Liver (tissue), 9 donors: ENCODE results near the gene DNAJC25. TPM values are rescaled to one million over a fixed set of nuclear protein-coding genes. Genes with fewer than 3 reads are reported as not detected.

Experiments
- DNase-seq: peaks from one replicate; pipeline ENCODE4 v3.0.0-alpha.2; 2017; ENCODE audit warnings: low spot score
- H3K27ac ChIP-seq, 2 donors: one replicate each; pipeline ENCODE4 v1.7.0; 2013; ENCODE audit warnings: inconsistent platforms in 2 of 2, low read length in 2 of 2, control low read depth in 1 of 2, low read depth in 1 of 2, mild to moderate bottlenecking in 1 of 2
- H3K27me3 ChIP-seq, 4 donors: one replicate each; pipeline versions ENCODE4 v1.6.1 to v1.7.0; 2013; ENCODE audit warnings: low read length in 3 of 4, inconsistent platforms in 1 of 4, mild to moderate bottlenecking in 1 of 4, moderate library complexity in 1 of 4; ENCODE audit not compliant: control insufficient read depth in 4 of 4, insufficient read depth in 4 of 4
- H3K36me3 ChIP-seq, 4 donors: one replicate each; pipeline versions ENCODE4 v1.6.1 to v1.7.0; 2013; ENCODE audit warnings: low read length in 3 of 4, mild to moderate bottlenecking in 3 of 4, low read depth in 1 of 4, moderate library complexity in 1 of 4; ENCODE audit not compliant: control insufficient read depth in 4 of 4, insufficient read depth in 3 of 4
- H3K4me1 ChIP-seq, 4 donors: one replicate each; pipeline versions ENCODE4 v1.6.1 to v1.7.0; 2013; ENCODE audit warnings: low read length in 3 of 4, mild to moderate bottlenecking in 3 of 4, moderate library complexity in 1 of 4; ENCODE audit not compliant: control insufficient read depth in 4 of 4, insufficient read depth in 4 of 4
- H3K4me3 ChIP-seq, 3 donors: one replicate each; pipeline versions ENCODE4 v1.6.1 to v1.7.0; 2013; ENCODE audit warnings: low read length in 3 of 3, control low read depth in 1 of 3, low read depth in 1 of 3, mild to moderate bottlenecking in 1 of 3
- H3K9ac ChIP-seq, 2 donors: one replicate each; pipeline ENCODE4 v1.7.0; 2013; ENCODE audit warnings: low read length in 2 of 2, mild to moderate bottlenecking in 2 of 2, moderate library complexity in 2 of 2, control low read depth in 1 of 2, low read depth in 1 of 2
- H3K9me3 ChIP-seq, 4 donors: one replicate each; pipeline versions ENCODE4 v1.6.1 to v1.7.0; 2013; ENCODE audit warnings: low read length in 3 of 4; ENCODE audit not compliant: control insufficient read depth in 4 of 4
- EGR1 ChIP-seq, 2 donors: IDR thresholded peaks; 2 replicates each; pipeline ENCODE4 v1.6.1; 2016 to 2018; ENCODE audit warnings: antibody characterized with exemption in 2 of 2, low read depth in 2 of 2
- FOXA1 ChIP-seq: IDR thresholded peaks from 2 replicates; pipeline ENCODE4 v1.6.1; 2016; ENCODE audit warnings: antibody characterized with exemption
- FOXA2 ChIP-seq: IDR thresholded peaks from 2 replicates; pipeline ENCODE4 v1.6.1; 2016; ENCODE audit warnings: antibody characterized with exemption
- GABPA ChIP-seq, 2 donors: IDR thresholded peaks in 1 of 2; conservative IDR thresholded peaks in 1 of 2; 2 replicates each; pipeline ENCODE4 v1.6.1; 2016; ENCODE audit warnings: antibody characterized with exemption in 2 of 2, mild to moderate bottlenecking in 1 of 2, moderate library complexity in 1 of 2
- HNF4A ChIP-seq, 2 donors: conservative IDR thresholded peaks; 2 replicates each; pipeline ENCODE4 v1.6.1; 2016; ENCODE audit warnings: antibody characterized with exemption in 2 of 2, mild to moderate bottlenecking in 2 of 2
- HNF4G ChIP-seq: IDR thresholded peaks from 2 replicates; pipeline ENCODE4 v1.6.1; 2016; ENCODE audit warnings: antibody characterized with exemption
- JUND ChIP-seq, 2 donors: IDR thresholded peaks; 2 replicates each; pipeline ENCODE4 v1.6.1; 2016; ENCODE audit warnings: antibody characterized with exemption in 2 of 2
- NR2F2 ChIP-seq: IDR thresholded peaks from 2 replicates; pipeline ENCODE4 v1.6.1; 2016; ENCODE audit warnings: antibody characterized with exemption
- RAD21 ChIP-seq, 2 donors: IDR thresholded peaks; 2 replicates each; pipeline ENCODE4 v1.6.1; 2016; ENCODE audit warnings: antibody characterized with exemption in 2 of 2, mild to moderate bottlenecking in 2 of 2
- RXRA ChIP-seq, 2 donors: IDR thresholded peaks; 2 replicates each; pipeline ENCODE4 v1.6.1; 2017 to 2018; ENCODE audit warnings: antibody characterized with exemption in 2 of 2, mild to moderate bottlenecking in 1 of 2
- SP1 ChIP-seq: IDR thresholded peaks from 2 replicates; pipeline ENCODE4 v1.6.1; 2018; ENCODE audit warnings: antibody characterized with exemption, mild to moderate bottlenecking
- TAF1 ChIP-seq: conservative IDR thresholded peaks from 2 replicates; pipeline ENCODE4 v1.6.1; 2016; ENCODE audit warnings: antibody characterized with exemption, mild to moderate bottlenecking
- YY1 ChIP-seq: IDR thresholded peaks from 2 replicates; pipeline ENCODE4 v1.6.1; 2016; ENCODE audit warnings: antibody characterized with exemption, mild to moderate bottlenecking
- WGBS: extraction: QIAGEN DNeasy Blood & Tissue Kit; methylation state at CpG from one replicate; pipeline ENCODE4 v1.1.7; 2013; 5-methylcytosine and 5-hydroxymethylcytosine counted together
- polyA plus RNA-seq, 2 donors: library from polyadenylated mRNA; stranded (reverse) in 1 of 2; unstranded in 1 of 2; fragments of 200-250 nt in 1 of 2; fragments of >200 nt in 1 of 2; fragmentation: Nextera tagmentation in 1 of 2; extraction: Ambion mirVana in 1 of 2; gene quantifications; one replicate each; pipeline versions ENCODE4 v1.2.1 to v1.2.3, GENCODE V29; 2013 to 2015
- total RNA-seq, 2 donors: library from RNA; depleted of rRNA; stranded (reverse); fragments of >200 nt; gene quantifications; one replicate each; pipeline ENCODE4 v1.2.3, GENCODE V29; 2014
- TF ChIP-seq, protein P1 (sequence below): IDR thresholded peaks from 2 replicates; pipeline ENCODE4 v1.6.1; 2016; ENCODE audit warnings: antibody characterized with exemption
- TF ChIP-seq, protein P2 (sequence below): fragments of 150-350 bp; IDR thresholded peaks from 2 replicates; pipeline ENCODE4 v1.5.1; 2017; ENCODE audit warnings: improper control_type of control experiment, low read depth, low read length; ENCODE audit not compliant: missing input control
- TF ChIP-seq, protein P3 (sequence below): IDR thresholded peaks from 2 replicates; pipeline ENCODE4 v1.6.1; 2016; ENCODE audit warnings: antibody characterized with exemption
- TF ChIP-seq, protein P4 (sequence below): IDR thresholded peaks from 2 replicates; pipeline ENCODE4 v1.6.1; 2016; ENCODE audit warnings: antibody characterized with exemption, mild to moderate bottlenecking
- donor health status: healthy.
- donor health status: healthy.
- donor health status: healthy.
- donor health status: healthy.
- donor health status: healthy.

DNAJC25 gene
- total and polyA plus RNA-seq, 4 donors = 9.3 to 17.8 (median 15.3) TPM

DNA sequence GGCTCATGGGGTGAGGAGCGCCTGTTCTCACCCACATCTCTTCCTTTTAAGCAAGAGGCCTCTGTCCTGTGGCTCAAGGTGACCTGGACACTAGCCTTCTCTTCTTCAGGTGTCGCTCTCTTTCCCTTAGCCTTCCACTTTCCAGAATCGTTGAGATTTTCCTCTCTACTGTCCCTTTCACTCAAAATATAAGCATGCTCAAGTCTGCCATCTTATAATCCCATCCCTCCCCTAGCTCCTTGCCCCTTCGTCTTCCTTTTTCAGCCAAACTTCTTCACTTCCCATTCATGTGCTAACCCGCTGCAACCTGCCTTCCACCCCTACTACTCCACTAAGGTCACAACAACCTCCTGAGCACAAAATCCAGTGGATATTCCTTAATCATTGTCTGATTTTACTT, 44.8 kb upstream of the DNAJC25 start:
- Histone ChIP-seq H3K36me3 (peaks cover 3 to 68% (median 50%) of the 10 kb centered on the region in 4 donors), H3K27ac (no peak overlapping the region), H3K4me1 (peaks cover 0 to 2% (median 0%) of the 10 kb centered on the region in 4 donors), H3K9ac (no peak overlapping the region), H3K4me3 (no peak overlapping the region), H3K27me3 (no peaks in the 10 kb centered on the region), H3K9me3 (no peaks in the 10 kb centered on the region)
- TF ChIP-seq SP1 = no peak
- TF ChIP-seq, protein P1, sequence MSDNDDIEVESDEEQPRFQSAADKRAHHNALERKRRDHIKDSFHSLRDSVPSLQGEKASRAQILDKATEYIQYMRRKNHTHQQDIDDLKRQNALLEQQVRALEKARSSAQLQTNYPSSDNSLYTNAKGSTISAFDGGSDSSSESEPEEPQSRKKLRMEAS = no peak
- no peak for TF ChIP-seq RAD21 (IDR thresholded peaks at IDR 0.05)
- TF ChIP-seq YY1 = no peak
- no peak for TF ChIP-seq RXRA (IDR thresholded peaks at IDR 0.05)
- WGBS = 93% methylated on average over 5 of the region's 5 CpGs
- no peak for DNase-seq

- no peak for DNase-seq
- Histone ChIP-seq H3K9me3 (no peaks in the 10 kb centered on the region), H3K27ac (no peak overlapping the region), H3K4me1 (peaks cover 0 to 7% (median under 1%) of the 10 kb centered on the region in 4 donors), H3K9ac (no peak overlapping the region), H3K4me3 (no peak overlapping the region), H3K36me3 (peaks cover 9 to 61% (median 42%) of the 10 kb centered on the region in 4 donors), H3K27me3 (no peaks in the 10 kb centered on the region)
- WGBS = 75% methylated on average over 5 of the region's 5 CpGs
- TF ChIP-seq, protein P2, sequence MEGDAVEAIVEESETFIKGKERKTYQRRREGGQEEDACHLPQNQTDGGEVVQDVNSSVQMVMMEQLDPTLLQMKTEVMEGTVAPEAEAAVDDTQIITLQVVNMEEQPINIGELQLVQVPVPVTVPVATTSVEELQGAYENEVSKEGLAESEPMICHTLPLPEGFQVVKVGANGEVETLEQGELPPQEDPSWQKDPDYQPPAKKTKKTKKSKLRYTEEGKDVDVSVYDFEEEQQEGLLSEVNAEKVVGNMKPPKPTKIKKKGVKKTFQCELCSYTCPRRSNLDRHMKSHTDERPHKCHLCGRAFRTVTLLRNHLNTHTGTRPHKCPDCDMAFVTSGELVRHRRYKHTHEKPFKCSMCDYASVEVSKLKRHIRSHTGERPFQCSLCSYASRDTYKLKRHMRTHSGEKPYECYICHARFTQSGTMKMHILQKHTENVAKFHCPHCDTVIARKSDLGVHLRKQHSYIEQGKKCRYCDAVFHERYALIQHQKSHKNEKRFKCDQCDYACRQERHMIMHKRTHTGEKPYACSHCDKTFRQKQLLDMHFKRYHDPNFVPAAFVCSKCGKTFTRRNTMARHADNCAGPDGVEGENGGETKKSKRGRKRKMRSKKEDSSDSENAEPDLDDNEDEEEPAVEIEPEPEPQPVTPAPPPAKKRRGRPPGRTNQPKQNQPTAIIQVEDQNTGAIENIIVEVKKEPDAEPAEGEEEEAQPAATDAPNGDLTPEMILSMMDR = no peak
- TF ChIP-seq SP1 (peak; percentile 36), RXRA (IDR thresholded peaks at IDR 0.05) (peak in 1 of 2 donors; percentile 13)
Measured at GRCh38 chr9:111588846-111589245, 42.3 kb upstream of the DNAJC25 start.

DNA sequence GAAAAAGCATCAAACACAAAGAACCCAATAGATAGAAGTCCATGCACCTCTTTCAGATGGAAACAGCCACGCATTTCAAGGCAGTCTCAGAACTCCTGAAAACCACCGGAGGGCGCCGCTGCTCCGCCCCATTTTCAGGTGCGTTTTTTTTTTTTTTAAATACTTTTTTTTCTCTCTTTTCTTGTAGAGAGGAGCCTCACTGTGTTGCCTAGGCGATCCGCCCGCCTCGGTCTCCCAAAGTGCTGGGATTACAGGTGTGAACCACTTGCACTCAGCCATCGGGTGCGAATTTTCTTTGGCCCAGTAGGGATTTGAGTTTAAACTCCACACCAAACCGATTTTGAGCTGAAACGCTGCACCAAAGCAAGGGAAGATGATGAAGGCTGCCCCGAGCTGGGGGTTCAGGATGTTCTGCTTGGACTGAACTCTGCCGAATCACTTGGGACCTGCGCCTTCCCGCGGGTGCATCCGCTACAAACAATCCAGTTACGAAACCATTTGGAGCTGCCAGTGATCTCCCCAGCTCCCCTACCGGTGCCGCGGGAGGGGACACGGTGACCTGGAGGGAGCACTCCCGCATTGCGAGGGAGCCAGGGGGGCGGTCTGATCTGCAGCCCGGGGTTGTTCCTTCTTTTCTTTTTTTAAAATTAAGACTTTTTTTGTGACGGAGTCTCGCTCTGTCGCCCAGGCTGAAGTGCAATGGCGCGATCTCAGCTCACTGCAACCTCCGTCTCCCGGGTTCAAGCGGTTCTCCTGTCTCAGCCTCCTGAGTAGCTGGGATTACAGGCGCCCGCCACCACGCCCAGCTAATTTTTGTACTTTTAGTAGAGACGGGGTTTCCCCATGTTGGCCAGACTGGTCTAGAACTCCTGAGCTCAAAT, 33.0 kb upstream of the DNAJC25 start:
- Histone ChIP-seq H3K4me3 (peak overlapping the region; percentile 84 to 95 (median 94)), H3K36me3 (peaks cover 3 to 24% (median 17%) of the 10 kb centered on the region in 4 donors), H3K9me3 (no peaks in the 10 kb centered on the region), H3K27ac (peak overlapping the region; percentile 95 to 96), H3K4me1 (peaks cover 2 to 58% (median 39%) of the 10 kb centered on the region in 4 donors), H3K27me3 (no peaks in the 10 kb centered on the region), H3K9ac (peak overlapping the region; percentile 70 to 98)
- DNase-seq = peak; percentile 61
- 1% methylated on average over 41 of the region's 41 CpGs for WGBS
- no peak for TF ChIP-seq FOXA1
- TF ChIP-seq, protein P3, sequence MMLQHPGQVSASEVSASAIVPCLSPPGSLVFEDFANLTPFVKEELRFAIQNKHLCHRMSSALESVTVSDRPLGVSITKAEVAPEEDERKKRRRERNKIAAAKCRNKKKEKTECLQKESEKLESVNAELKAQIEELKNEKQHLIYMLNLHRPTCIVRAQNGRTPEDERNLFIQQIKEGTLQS = peak; percentile 7
- peak in 1 of 2 donors; percentile 4 for TF ChIP-seq RXRA (IDR thresholded peaks at IDR 0.05)
- TF ChIP-seq EGR1 (IDR thresholded peaks at IDR 0.05; ENCODE audit: low read depth in 2 of 2) = no peak
- no peak for TF ChIP-seq NR2F2
- TF ChIP-seq, protein P1 = no peak
- TF ChIP-seq, protein P4, sequence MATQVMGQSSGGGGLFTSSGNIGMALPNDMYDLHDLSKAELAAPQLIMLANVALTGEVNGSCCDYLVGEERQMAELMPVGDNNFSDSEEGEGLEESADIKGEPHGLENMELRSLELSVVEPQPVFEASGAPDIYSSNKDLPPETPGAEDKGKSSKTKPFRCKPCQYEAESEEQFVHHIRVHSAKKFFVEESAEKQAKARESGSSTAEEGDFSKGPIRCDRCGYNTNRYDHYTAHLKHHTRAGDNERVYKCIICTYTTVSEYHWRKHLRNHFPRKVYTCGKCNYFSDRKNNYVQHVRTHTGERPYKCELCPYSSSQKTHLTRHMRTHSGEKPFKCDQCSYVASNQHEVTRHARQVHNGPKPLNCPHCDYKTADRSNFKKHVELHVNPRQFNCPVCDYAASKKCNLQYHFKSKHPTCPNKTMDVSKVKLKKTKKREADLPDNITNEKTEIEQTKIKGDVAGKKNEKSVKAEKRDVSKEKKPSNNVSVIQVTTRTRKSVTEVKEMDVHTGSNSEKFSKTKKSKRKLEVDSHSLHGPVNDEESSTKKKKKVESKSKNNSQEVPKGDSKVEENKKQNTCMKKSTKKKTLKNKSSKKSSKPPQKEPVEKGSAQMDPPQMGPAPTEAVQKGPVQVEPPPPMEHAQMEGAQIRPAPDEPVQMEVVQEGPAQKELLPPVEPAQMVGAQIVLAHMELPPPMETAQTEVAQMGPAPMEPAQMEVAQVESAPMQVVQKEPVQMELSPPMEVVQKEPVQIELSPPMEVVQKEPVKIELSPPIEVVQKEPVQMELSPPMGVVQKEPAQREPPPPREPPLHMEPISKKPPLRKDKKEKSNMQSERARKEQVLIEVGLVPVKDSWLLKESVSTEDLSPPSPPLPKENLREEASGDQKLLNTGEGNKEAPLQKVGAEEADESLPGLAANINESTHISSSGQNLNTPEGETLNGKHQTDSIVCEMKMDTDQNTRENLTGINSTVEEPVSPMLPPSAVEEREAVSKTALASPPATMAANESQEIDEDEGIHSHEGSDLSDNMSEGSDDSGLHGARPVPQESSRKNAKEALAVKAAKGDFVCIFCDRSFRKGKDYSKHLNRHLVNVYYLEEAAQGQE = peak; percentile 8
- TF ChIP-seq TAF1 = peak; percentile 7
- TF ChIP-seq JUND (IDR thresholded peaks at IDR 0.05) = no peak
- TF ChIP-seq, protein P2 = peak; percentile 69
- no peak for TF ChIP-seq SP1
- TF ChIP-seq GABPA (IDR thresholded peaks at IDR 0.05 in 1 of 2, conservative IDR thresholded peaks at IDR 0.05 in 1 of 2) = no peak
- no peak for TF ChIP-seq HNF4G
- no peak for TF ChIP-seq FOXA2
- TF ChIP-seq HNF4A (conservative IDR thresholded peaks at IDR 0.05) = peak; percentile 19 to 27
- peak; percentile 84 to 85 for TF ChIP-seq RAD21 (IDR thresholded peaks at IDR 0.05)
